Erythroblast (primary cell): ENCODE results near the gene HAGH.

Experiments
- GATA1 ChIP-seq: IDR thresholded peaks from 2 replicates; pipeline ENCODE4 v1.6.1; 2011; ENCODE audit warnings: low read depth, mild to moderate bottlenecking, control low read depth, low read length, moderate library complexity
- POLR2A ChIP-seq: IDR thresholded peaks from 2 replicates; pipeline ENCODE4 v1.6.1; 2011; ENCODE audit warnings: mild to moderate bottlenecking, low read length

- TF ChIP-seq POLR2A, result no peak
- TF ChIP-seq GATA1, result no peak
Measured at GRCh38 chr16:1776672-1776955, 50.0 kb downstream of the HAGH start.
